GM12801 (cell line): ENCODE data around the gene UQCR10.

Experiments used
- TF ChIP-seq, protein P1 (sequence below): IDR thresholded peaks from one replicate; pipeline ENCODE4 v1.5.1; 2011; ENCODE audit warnings: control low read depth; ENCODE audit not compliant: insufficient read length; ENCODE audit errors: extremely low read depth

Gene UQCR10

DNA sequence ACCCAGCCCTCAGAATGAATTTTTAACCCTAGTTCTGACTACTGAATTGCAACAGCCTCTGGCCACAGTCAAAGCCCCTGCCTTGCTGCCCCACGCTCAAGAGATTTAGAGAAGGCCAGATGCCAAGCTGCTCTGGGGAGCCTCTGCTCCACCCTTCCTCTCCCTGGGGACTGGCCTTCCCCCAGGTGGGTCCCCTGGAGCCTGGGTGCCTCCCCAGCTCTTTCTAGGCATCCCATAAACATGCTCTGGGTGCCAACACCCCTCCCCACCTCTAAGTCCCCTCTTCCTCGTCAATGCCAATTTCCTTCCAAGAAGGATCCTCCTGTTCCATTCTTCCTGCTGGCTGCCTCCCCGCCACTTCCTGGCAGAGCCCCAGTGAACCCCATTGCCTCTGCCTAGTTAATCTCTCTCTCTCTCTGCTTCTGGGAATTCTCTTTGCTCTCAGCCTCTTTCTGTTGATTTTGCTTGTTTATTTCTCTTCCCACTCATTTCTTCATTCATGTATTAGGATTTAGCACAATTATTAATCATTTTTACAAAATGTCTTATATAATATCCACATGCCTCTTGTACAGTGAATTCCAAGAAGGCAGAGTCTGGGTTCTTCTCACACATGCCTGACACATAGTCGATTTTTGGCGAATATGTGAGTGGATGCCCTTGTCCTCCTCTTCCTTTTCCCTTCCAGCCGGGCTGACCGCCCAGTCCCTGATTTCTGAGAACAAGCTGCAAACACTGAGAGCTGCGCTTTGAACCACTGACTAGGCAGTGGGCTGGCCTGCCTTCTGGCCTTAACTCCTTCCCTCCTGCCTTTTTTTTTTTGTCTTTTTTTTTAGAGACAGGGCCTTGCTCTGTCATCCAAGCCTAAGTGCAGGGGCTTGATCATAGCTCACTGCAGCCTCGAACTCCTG, 17.5 kb downstream of the UQCR10 start:
- TF ChIP-seq, protein P1, sequence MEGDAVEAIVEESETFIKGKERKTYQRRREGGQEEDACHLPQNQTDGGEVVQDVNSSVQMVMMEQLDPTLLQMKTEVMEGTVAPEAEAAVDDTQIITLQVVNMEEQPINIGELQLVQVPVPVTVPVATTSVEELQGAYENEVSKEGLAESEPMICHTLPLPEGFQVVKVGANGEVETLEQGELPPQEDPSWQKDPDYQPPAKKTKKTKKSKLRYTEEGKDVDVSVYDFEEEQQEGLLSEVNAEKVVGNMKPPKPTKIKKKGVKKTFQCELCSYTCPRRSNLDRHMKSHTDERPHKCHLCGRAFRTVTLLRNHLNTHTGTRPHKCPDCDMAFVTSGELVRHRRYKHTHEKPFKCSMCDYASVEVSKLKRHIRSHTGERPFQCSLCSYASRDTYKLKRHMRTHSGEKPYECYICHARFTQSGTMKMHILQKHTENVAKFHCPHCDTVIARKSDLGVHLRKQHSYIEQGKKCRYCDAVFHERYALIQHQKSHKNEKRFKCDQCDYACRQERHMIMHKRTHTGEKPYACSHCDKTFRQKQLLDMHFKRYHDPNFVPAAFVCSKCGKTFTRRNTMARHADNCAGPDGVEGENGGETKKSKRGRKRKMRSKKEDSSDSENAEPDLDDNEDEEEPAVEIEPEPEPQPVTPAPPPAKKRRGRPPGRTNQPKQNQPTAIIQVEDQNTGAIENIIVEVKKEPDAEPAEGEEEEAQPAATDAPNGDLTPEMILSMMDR = no peak

DNA sequence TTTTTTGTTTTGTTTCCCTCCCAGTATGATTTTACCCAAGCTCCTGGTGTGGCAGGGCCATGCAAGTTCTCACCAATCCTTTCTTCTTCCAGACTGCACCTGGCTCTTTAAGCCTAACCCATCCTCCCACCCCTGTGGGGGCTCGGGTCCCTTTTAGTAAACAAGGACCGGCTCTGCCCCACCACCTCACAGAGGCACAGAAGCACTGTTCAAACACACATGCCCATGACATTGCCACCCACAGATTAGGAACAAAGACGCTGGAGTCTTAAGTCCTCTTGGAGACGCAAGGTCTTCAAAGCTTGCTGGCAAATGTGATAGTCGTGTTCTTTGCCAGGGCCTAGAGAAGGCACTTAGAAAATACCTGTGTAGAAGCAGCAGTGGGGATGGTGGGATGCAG, 18.9 kb downstream of the UQCR10 start:
- TF ChIP-seq, protein P1 = no peak

DNA sequence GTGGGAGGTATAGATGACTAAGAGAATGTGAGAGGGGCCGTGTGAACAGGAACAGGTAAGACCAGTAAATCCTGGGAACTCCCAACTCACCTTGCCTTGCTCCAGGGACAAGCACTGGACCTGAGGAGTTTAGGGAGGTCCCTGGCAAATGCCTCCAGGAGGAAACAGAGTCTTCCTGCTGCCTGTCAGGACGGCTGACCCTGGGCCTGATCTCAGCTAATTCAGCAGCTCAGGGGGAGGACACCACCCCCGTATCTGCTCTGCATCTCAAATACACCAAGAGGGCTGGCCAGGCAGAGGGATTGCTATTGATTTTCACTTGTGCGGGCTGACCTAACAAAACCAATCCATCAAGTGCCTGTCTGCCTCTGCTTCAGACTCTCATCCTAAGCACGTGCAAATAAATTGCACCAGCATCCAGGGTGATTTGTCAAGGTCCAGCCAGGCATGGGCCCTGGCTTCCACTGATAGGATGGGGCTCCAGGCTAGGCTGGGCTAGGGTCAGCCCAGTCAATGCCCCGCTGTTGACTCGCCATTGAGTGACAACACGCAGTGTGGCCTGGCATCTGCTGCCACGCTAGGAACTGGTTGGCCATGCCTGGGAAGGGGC, 20.3 kb downstream of the UQCR10 start:
- TF ChIP-seq, protein P1 = no peak

DNA sequence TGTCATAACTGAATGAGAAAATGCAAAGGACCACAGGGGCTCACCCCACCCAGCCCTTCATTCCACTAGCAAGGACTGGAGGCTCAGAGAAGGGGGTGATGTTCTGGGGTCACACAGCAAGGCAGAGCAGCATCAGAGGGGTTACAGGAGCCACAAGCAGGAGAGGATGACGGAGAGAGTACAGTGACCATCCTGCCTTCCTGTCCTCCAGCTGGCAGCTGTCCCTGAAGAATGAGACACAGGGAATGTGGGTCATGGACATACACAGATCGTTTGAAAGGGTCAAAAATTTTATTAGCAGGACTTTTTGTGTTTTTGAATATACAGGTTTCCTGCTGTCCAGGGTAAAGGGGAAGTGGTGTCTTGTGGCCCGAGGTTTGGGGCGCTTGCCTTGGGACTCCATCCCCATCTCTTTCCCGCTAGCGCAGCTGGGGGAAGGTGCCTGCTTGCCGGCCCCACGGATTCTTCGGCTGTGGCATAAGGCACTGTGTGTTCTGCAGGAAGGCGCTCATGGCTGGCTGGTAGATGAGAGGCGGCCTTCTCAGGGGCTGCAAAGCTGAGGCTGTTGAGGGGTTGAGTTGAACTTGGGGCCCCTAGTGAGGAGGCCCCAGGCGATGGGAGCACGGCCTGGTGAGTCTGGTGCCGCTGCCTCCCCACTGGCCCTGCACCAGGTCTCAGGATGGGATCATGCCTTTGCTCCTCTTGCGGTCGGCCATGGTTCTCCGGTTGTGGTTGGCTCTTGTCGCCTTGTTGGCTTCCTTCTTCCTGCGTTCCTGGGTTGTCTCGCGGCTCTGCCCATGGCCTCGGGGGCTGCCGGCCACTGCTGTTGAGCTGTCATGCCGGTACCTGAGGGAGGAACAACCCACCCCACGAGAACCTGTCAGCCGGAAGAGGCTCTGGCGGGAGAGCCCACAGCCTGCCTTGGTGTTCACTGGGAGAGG, 21.4 kb downstream of the UQCR10 start:
- TF ChIP-seq, protein P1 = no peak

DNA sequence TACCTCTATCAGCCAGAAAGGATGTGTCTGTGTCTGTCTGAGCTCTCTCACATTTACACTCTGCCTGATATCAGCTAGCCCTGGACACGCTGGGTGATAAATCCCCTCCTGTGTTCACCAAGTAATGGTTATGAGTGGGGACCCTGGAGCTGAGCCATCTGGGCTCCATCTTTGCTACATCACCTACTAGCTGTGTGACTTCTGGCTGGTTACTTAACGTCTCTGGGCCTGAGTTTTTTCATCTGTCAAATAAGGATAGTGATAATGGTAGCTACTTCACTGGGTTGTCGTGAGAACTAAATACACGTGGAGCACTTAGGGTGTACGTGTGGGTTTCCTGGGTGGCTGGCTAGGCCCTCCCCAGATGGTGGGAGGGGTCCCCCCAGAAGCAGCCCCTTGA, 22.9 kb downstream of the UQCR10 start:
- TF ChIP-seq, protein P1 = no peak

DNA sequence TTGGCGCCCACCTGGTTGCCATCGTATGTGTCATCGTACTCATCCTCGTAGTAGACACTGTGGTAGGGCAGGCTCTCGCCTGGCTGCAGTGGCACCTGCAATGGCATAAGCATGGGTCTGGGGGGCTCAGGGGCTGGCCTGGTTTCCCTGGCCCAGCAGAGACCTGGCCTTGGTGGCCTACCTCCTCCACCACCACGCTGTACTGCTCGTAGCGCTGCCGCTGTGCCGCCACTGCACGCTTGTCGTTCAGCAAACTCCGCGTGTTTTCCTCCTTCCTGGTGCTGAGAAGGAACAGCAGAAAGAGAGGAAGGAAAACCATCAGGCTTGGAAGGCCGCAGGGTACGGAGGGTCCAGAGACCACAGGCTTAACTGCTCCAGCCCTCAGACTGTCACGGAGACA, 26.2 kb downstream of the UQCR10 start:
- TF ChIP-seq, protein P1 = no peak

DNA sequence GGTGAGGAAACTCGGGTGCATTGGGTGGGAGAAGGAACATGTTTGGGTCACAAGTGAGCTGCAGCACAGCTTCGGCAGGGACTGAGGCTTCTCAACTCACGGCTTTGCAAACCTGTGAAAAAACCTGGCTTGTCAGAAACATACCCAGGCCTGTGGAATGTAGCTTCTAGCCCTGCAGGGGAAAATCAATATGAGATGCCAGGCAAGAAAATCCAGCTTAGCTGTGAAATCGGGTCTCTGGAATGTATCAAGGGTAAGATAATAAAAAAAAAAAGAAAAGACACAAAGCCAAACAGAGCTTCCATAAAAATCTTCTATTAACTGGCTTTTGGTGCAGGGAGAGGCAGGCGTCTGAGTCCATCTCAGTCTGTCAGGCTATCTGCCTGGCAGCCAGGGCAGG, 28.5 kb downstream of the UQCR10 start:
- TF ChIP-seq, protein P1 = no peak
